OCI-LY7 (cell line): ENCODE data around the gene MS4A5. TPM values are rescaled to one million over a fixed set of nuclear protein-coding genes. Genes with fewer than 3 reads are reported as not detected.
A peak's percentile ranks its signal among the peaks of the same experiment; 100 is the strongest.
"Not testable (repeated sequence)": the region's sequence is repeated elsewhere in the genome, so short reads cannot be mapped to it uniquely, and the experiment has no call there.

ENCODE experiments used
- BruUV-seq: library from RNA; stranded (reverse); fragments of 400-500 nt; replicated peaks from 2 replicates; lab custom pipeline; 2021; lab: Mats Ljungman, UMichigan
- CTCF ChIA-PET: fragments of 300-600 bp; sonication (Branson Sonifier 250); formaldehyde crosslinking; loops from one replicate; lab custom pipeline; 2022; ENCODE audit warnings: antibody characterized with exemption; ENCODE audit not compliant: unreplicated experiment; lab: Charles Lee
- POLR2A ChIA-PET: fragments of 300-600 bp; sonication (Branson Sonifier 250); formaldehyde crosslinking; loops from one replicate; lab custom pipeline; 2022; ENCODE audit warnings: antibody characterized with exemption; lab: Charles Lee
- DNase-seq: peaks from one replicate; pipeline ENCODE4 v3.0.0-alpha.2; 2015; ENCODE audit warnings: low spot score
- H2AFZ ChIP-seq: fragments of 200-600 bp; sonication (generic), shearing (Covaris generic); 2 replicates; pipeline ENCODE4 v1.6.1; 2014; ENCODE audit warnings: mild to moderate bottlenecking, antibody characterized with exemption, low read length, moderate library complexity
- H3K27ac ChIP-seq: fragments of 200-600 bp; sonication (generic); 2 replicates; pipeline ENCODE4 v1.5.1; 2014; ENCODE audit warnings: mixed run types, low read depth, mild to moderate bottlenecking, moderate library complexity, low read length, inconsistent platforms; ENCODE audit not compliant: poor library complexity, severe bottlenecking
- H3K36me3 ChIP-seq: fragments of 200-600 bp; sonication (generic); 2 replicates; pipeline ENCODE4 v1.6.1; 2014; ENCODE audit warnings: mild to moderate bottlenecking, antibody characterized with exemption, low read length, moderate library complexity, mixed read lengths; ENCODE audit not compliant: insufficient read depth
- H3K4me1 ChIP-seq: fragments of 200-600 bp; sonication (generic); 2 replicates; pipeline ENCODE4 v1.5.1; 2014; ENCODE audit warnings: mild to moderate bottlenecking, low read length; ENCODE audit not compliant: insufficient read depth, poor library complexity, severe bottlenecking
- H3K4me2 ChIP-seq: fragments of 200-600 bp; sonication (generic); 2 replicates; pipeline ENCODE4 v1.6.1; 2014; ENCODE audit warnings: mild to moderate bottlenecking, low read length
- H3K4me3 ChIP-seq: fragments of 200-600 bp; sonication (generic); 2 replicates; pipeline ENCODE4 v1.5.1; 2014; ENCODE audit warnings: mild to moderate bottlenecking, low read depth, low read length; ENCODE audit not compliant: poor library complexity, severe bottlenecking
- H3K79me2 ChIP-seq: fragments of 200-600 bp; sonication (generic); 2 replicates; pipeline ENCODE4 v1.6.1; 2016; ENCODE audit warnings: low read depth, mild to moderate bottlenecking, low read length, moderate library complexity, mixed read lengths; ENCODE audit not compliant: insufficient read depth
- H3K9me2 ChIP-seq: fragments of 200-600 bp; sonication (generic); 2 replicates; pipeline ENCODE4 v1.6.1; 2016; ENCODE audit warnings: mild to moderate bottlenecking, low read length, mixed read lengths; ENCODE audit not compliant: insufficient read depth
- H3K9me3 ChIP-seq: fragments of 200-600 bp; sonication (generic); 2 replicates; pipeline ENCODE4 v1.6.1; 2014; ENCODE audit warnings: mild to moderate bottlenecking, mixed run types, low read length, mixed read lengths
- H4K20me1 ChIP-seq: fragments of 200-600 bp; sonication (generic); 2 replicates; pipeline ENCODE4 v1.6.1; 2014; ENCODE audit warnings: mild to moderate bottlenecking, antibody characterized with exemption, low read length, moderate library complexity, mixed read lengths; ENCODE audit not compliant: insufficient read depth
- CTCF ChIP-seq: fragments of 200-600 bp; sonication (generic); conservative IDR thresholded peaks from 2 replicates; pipeline ENCODE4 v1.5.1; 2014; ENCODE audit warnings: mild to moderate bottlenecking, antibody characterized with exemption, low read length, moderate library complexity, mixed read lengths
- EZH2phosphoT487 ChIP-seq: fragments of 200-600 bp; sonication (generic); IDR thresholded peaks from 2 replicates; pipeline ENCODE4 v1.6.1; 2018; ENCODE audit warnings: low read depth, borderline replicate concordance, mild to moderate bottlenecking, mixed run types, antibody characterized with exemption, low read length, moderate library complexity, mixed read lengths
- intact Hi-C: fragments of 100-400 bp; cut with micrococcal nuclease; formaldehyde crosslinking; loops from one replicate; pipeline ENCODE4 v1.10.0; 2022; ENCODE audit not compliant: unreplicated experiment
- total RNA-seq, 2 experiments: library from RNA; depleted of rRNA in 1 of 2; stranded (reverse); fragments of >200 nt in 1 of 2; shearing (Covaris generic) in 1 of 2; gene quantifications; 2 replicates each; pipeline ENCODE4 v1.2.3, GENCODE V29; 2014 to 2022

The MS4A5 gene
- total RNA-seq, 2 experiments from 2014 or later, result not detected

- H4K20me1 ChIP-seq, result no peaks in the 10 kb centered on the region
- TF ChIP-seq EZH2phosphoT487 (no peak), CTCF (no peak)
- H3K27ac ChIP-seq, result no peak overlapping the region
- H3K79me2 ChIP-seq, result no peaks in the 10 kb centered on the region
- no peak for DNase-seq
- peaks cover 3% of the 10 kb centered on the region; the same call in 1 of the 2 replicates for H3K9me3 ChIP-seq
- H3K4me3 ChIP-seq, result no peak overlapping the region
- intact Hi-C loops, result loop anchor here (2.0 kb wide), 1 partner anchor 71 kb away; no protein-coding TSS in a partner anchor
- H3K4me1 ChIP-seq, result peaks cover 53% of the 10 kb centered on the region
- H2AFZ ChIP-seq, result no peak overlapping the region
- H3K9me2 ChIP-seq, result no peaks in the 10 kb centered on the region
- ChIA-PET CTCF (no interaction called here), POLR2A (interaction anchor here (0.7 to 1.2 kb wide), 2 partner anchors 9 to 723 kb away, joined by 3 to 7 read pairs; no protein-coding TSS in a partner anchor)
- no TSS peak for BruUV-seq
- H3K4me2 ChIP-seq, result no peak overlapping the region
- peaks cover 5% of the 10 kb centered on the region; the same call in 1 of the 2 replicates for H3K36me3 ChIP-seq
Observed at GRCh38 chr11:60447846-60448245, 18.5 kb downstream of the MS4A5 start.

- H3K27ac ChIP-seq, H3K9me2 ChIP-seq, H3K4me2 ChIP-seq, intact Hi-C loops, H4K20me1 ChIP-seq, H3K4me3 ChIP-seq, H2AFZ ChIP-seq, BruUV-seq, H3K79me2 ChIP-seq, CTCF ChIA-PET, DNase-seq, POLR2A ChIA-PET: not testable (repeated sequence)
- peaks cover 56% of the 10 kb centered on the region for H3K4me1 ChIP-seq
- H3K36me3 ChIP-seq, result peaks cover 12% of the 10 kb centered on the region
- H3K9me3 ChIP-seq, result peaks cover 12% of the 10 kb centered on the region; the same call in 1 of the 2 replicates
Observed at GRCh38 chr11:60451185-60451584, 21.8 kb downstream of the MS4A5 start.

- Histone ChIP-seq H3K79me2 (peaks cover 36% of the 10 kb centered on the region), H3K4me3 (peak overlapping the region; percentile 50), H4K20me1 (peaks cover 14% of the 10 kb centered on the region), H3K9me3 (peaks cover 12% of the 10 kb centered on the region; the same call in 1 of the 2 replicates), H3K36me3 (peaks cover 42% of the 10 kb centered on the region), H2AFZ (peak overlapping the region; percentile 72), H3K4me2 (peak overlapping the region; percentile 78), H3K27ac (peak overlapping the region; percentile 100), H3K9me2 (no peaks in the 10 kb centered on the region), H3K4me1 (peaks cover 36% of the 10 kb centered on the region)
- CTCF ChIA-PET, result no interaction called here
- no TSS peak for BruUV-seq
- TF ChIP-seq EZH2phosphoT487 (no peak), CTCF (no peak)
- peak; percentile 28 for DNase-seq
- POLR2A ChIA-PET, result interaction anchor here (0.6 to 7.5 kb wide), 5 partner anchors 24 to 94 kb away, joined by 3 to 123 read pairs (median 30); partner anchors contain the start of gene MS4A7
- intact Hi-C loops, result loop anchor here (2.0 kb wide), 1 partner anchor 1181 kb away; no protein-coding TSS in a partner anchor
Observed at GRCh38 chr11:60454212-60454611, 24.8 kb downstream of the MS4A5 start.
